ENCODE measurements around the gene ZNF550. TPM values are rescaled to one million over a fixed set of nuclear protein-coding genes. Genes with fewer than 3 reads are reported as not detected.

The ZNF550 gene
- total and polyA plus RNA-seq, 2 of the 13 experiments (the other 11 are each of a cell fraction or from before 2014, with no cell fraction given), result 8.6 to 9.1 TPM

GRCh38 chr19:57559404-57560025, at the start of gene ZNF550 (continued):
- no peak for TF ChIP-seq ZFP82 (CRISPR knock-in tag; IDR thresholded peaks at IDR 0.05; ENCODE audit: borderline replicate concordance)
- TF ChIP-seq ZNF724P (CRISPR knock-in tag; IDR thresholded peaks at IDR 0.05; ENCODE audit: borderline replicate concordance), result no peak
- peak; percentile 94; the same call in 1 of the 2 replicates for TF ChIP-seq KLF12 (CRISPR knock-in tag; IDR thresholded peaks at IDR 0.05; ENCODE audit: borderline replicate concordance)
- TF ChIP-seq GATAD2A (CRISPR knock-in tag; IDR thresholded peaks at IDR 0.05), result no peak
- peak; percentile 22; the same call in 1 of the 2 replicates for TF ChIP-seq ZMYM4 (CRISPR knock-in tag; IDR thresholded peaks at IDR 0.05)
- TF ChIP-seq, protein P1, sequence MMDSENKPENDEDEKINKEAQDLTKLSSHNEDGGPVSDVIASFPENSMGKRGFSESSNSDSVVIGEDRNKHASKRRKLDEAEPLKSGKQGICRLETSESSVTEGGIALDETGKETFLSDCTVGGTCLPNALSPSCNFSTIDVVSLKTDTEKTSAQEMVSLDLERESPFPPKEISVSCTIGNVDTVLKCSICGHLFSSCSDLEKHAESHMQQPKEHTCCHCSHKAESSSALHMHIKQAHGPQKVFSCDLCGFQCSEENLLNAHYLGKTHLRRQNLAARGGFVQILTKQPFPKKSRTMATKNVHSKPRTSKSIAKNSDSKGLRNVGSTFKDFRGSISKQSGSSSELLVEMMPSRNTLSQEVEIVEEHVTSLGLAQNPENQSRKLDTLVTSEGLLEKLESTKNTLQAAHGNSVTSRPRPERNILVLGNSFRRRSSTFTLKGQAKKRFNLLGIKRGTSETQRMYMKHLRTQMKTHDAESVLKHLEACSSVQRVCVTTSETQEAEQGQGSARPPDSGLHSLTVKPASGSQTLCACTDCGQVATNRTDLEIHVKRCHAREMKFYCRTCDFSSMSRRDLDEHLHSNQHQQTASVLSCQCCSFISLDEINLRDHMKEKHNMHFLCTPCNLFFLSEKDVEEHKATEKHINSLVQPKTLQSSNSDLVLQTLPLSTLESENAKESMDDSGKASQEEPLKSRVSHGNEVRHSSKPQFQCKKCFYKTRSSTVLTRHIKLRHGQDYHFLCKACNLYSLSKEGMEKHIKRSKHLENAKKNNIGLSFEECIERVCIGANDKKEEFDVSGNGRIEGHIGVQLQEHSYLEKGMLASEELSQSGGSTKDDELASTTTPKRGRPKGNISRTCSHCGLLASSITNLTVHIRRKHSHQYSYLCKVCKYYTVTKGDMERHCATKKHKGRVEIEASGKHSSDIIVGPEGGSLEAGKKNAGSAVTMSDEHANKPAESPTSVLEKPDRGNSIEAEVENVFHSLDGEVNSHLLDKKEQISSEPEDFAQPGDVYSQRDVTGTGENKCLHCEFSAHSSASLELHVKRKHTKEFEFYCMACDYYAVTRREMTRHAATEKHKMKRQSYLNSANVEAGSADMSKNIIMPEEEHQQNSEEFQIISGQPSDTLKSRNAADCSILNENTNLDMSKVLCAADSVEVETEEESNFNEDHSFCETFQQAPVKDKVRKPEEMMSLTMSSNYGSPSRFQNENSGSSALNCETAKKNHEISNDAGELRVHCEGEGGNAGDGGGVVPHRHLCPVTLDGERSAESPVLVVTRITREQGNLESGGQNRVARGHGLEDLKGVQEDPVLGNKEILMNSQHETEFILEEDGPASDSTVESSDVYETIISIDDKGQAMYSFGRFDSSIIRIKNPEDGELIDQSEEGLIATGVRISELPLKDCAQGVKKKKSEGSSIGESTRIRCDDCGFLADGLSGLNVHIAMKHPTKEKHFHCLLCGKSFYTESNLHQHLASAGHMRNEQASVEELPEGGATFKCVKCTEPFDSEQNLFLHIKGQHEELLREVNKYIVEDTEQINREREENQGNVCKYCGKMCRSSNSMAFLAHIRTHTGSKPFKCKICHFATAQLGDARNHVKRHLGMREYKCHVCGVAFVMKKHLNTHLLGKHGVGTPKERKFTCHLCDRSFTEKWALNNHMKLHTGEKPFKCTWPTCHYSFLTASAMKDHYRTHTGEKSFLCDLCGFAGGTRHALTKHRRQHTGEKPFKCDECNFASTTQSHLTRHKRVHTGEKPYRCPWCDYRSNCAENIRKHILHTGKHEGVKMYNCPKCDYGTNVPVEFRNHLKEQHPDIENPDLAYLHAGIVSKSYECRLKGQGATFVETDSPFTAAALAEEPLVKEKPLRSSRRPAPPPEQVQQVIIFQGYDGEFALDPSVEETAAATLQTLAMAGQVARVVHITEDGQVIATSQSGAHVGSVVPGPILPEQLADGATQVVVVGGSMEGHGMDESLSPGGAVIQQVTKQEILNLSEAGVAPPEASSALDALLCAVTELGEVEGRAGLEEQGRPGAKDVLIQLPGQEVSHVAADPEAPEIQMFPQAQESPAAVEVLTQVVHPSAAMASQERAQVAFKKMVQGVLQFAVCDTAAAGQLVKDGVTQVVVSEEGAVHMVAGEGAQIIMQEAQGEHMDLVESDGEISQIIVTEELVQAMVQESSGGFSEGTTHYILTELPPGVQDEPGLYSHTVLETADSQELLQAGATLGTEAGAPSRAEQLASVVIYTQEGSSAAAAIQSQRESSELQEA (CRISPR knock-in tag; IDR thresholded peaks at IDR 0.05; ENCODE audit: not compliant biosample characterization), result peak; percentile 31
- TF ChIP-seq ZNF589 (CRISPR knock-in tag; conservative IDR thresholded peaks at IDR 0.05), result no peak
- TF ChIP-seq ZNF546 (CRISPR knock-in tag; conservative IDR thresholded peaks at IDR 0.05), result peak; percentile 66; the same call in 1 of the 2 replicates
- TF ChIP-seq ZNF557 (CRISPR knock-in tag; IDR thresholded peaks at IDR 0.05), result no peak
- TF ChIP-seq, protein P2, sequence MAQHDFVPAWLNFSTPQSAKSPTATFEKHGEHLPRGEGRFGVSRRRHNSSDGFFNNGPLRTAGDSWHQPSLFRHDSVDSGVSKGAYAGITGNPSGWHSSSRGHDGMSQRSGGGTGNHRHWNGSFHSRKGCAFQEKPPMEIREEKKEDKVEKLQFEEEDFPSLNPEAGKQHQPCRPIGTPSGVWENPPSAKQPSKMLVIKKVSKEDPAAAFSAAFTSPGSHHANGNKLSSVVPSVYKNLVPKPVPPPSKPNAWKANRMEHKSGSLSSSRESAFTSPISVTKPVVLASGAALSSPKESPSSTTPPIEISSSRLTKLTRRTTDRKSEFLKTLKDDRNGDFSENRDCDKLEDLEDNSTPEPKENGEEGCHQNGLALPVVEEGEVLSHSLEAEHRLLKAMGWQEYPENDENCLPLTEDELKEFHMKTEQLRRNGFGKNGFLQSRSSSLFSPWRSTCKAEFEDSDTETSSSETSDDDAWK (CRISPR knock-in tag; IDR thresholded peaks at IDR 0.05), result no peak
- TF ChIP-seq, protein P3, sequence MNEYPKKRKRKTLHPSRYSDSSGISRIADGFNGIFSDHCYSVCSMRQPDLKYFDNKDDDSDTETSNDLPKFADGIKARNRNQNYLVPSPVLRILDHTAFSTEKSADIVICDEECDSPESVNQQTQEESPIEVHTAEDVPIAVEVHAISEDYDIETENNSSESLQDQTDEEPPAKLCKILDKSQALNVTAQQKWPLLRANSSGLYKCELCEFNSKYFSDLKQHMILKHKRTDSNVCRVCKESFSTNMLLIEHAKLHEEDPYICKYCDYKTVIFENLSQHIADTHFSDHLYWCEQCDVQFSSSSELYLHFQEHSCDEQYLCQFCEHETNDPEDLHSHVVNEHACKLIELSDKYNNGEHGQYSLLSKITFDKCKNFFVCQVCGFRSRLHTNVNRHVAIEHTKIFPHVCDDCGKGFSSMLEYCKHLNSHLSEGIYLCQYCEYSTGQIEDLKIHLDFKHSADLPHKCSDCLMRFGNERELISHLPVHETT (CRISPR knock-in tag; conservative IDR thresholded peaks at IDR 0.05), result no peak
- TF ChIP-seq ARNT (IDR thresholded peaks at IDR 0.05), result no peak
- TF ChIP-seq SMARCE1 (IDR thresholded peaks at IDR 0.05; ENCODE audit: borderline replicate concordance), result no peak
- TF ChIP-seq SCMH1 (CRISPR knock-in tag; IDR thresholded peaks at IDR 0.05; ENCODE audit: borderline replicate concordance), result no peak
- no peak for TF ChIP-seq PPARG (CRISPR knock-in tag; conservative IDR thresholded peaks at IDR 0.05)
- TF ChIP-seq FLYWCH1 (CRISPR knock-in tag; IDR thresholded peaks at IDR 0.05), result no peak

All from HepG2 (cell line).